Body of pancreas (tissue), 4 donors: ENCODE results near the gene SRBD1.

Source experiments
- POLR2A ChIP-seq, 3 donors: fragments of 450-650 bp; IDR thresholded peaks; one replicate each; pipeline ENCODE4 v1.6.1; 2016; ENCODE audit warnings: antibody characterized with exemption in 3 of 3, mild to moderate bottlenecking in 2 of 3
- TF ChIP-seq, protein P1 (sequence below), 7 experiments: fragments of 450-650 bp in 4 of 7; fragments of 200-600 bp in 3 of 7; sonication (generic) in 3 of 7; IDR thresholded peaks; one replicate each; pipeline ENCODE4 v1.5.1; 2016 to 2019; ENCODE audit warnings: antibody characterized with exemption in 7 of 7

DNA sequence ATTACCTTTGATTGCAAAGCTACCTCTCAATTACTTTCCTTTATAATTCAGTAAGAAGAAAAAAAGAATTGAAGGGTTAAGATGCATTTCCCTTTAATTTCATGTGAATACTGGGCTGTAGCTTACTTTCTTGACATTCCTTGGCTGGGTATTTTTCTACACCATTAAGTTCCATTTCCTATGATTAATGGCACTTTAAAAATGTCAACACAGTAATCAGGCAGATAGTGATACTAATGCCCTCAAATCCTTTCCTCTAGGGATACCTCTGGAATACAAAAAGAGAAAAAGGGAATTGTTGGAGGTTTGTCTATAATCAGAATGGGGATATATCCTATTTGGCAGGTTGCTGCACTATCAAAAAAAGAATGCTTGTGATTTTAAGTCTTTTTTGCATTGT is 216.9 kb downstream of the SRBD1 start:
- TF ChIP-seq, protein P1, sequence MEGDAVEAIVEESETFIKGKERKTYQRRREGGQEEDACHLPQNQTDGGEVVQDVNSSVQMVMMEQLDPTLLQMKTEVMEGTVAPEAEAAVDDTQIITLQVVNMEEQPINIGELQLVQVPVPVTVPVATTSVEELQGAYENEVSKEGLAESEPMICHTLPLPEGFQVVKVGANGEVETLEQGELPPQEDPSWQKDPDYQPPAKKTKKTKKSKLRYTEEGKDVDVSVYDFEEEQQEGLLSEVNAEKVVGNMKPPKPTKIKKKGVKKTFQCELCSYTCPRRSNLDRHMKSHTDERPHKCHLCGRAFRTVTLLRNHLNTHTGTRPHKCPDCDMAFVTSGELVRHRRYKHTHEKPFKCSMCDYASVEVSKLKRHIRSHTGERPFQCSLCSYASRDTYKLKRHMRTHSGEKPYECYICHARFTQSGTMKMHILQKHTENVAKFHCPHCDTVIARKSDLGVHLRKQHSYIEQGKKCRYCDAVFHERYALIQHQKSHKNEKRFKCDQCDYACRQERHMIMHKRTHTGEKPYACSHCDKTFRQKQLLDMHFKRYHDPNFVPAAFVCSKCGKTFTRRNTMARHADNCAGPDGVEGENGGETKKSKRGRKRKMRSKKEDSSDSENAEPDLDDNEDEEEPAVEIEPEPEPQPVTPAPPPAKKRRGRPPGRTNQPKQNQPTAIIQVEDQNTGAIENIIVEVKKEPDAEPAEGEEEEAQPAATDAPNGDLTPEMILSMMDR (IDR thresholded peaks at IDR 0.05), result no peak
- TF ChIP-seq POLR2A (IDR thresholded peaks at IDR 0.05), result no peak
